ENCODE measurements around the gene ZNF429.

GRCh38 chr19:21498651-21499050 lies 6.8 kb upstream of the ZNF429 start:
- TF ChIP-seq, protein P1, sequence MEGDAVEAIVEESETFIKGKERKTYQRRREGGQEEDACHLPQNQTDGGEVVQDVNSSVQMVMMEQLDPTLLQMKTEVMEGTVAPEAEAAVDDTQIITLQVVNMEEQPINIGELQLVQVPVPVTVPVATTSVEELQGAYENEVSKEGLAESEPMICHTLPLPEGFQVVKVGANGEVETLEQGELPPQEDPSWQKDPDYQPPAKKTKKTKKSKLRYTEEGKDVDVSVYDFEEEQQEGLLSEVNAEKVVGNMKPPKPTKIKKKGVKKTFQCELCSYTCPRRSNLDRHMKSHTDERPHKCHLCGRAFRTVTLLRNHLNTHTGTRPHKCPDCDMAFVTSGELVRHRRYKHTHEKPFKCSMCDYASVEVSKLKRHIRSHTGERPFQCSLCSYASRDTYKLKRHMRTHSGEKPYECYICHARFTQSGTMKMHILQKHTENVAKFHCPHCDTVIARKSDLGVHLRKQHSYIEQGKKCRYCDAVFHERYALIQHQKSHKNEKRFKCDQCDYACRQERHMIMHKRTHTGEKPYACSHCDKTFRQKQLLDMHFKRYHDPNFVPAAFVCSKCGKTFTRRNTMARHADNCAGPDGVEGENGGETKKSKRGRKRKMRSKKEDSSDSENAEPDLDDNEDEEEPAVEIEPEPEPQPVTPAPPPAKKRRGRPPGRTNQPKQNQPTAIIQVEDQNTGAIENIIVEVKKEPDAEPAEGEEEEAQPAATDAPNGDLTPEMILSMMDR (IDR thresholded peaks at IDR 0.05 in 4 of 5, conservative IDR thresholded peaks at IDR 0.05 in 1 of 5): no peak
- TF ChIP-seq POLR2A (IDR thresholded peaks at IDR 0.05): no peak

Data from gastrocnemius medialis (tissue), 4 donors.